Measurements from ENCODE around the gene BEST4.
"Not testable (repeated sequence)": the region's sequence is repeated elsewhere in the genome, so short reads cannot be mapped to it uniquely, and the experiment has no call there.

The BEST4 gene

DNA sequence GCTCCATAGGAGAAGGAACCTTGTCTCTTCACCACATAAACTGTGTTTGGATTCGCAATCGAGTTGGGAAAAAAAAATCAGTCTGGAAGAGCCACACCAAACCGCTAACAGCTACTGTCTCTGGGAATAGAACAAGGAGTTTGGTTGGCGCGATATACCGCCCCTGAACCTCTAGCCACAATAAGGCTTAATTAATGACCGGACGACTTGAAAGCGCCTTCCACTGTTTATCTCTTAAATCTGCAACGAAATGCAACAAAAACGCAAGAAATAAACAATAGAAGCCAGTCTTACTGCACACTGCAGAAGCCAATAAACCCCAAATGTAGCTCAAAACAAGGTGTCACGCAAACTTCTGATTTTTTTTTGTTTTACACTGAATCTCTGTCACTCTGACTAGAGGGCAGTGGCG is 31.2 kb upstream of the BEST4 start:
- no peak for DNase-seq

DNA sequence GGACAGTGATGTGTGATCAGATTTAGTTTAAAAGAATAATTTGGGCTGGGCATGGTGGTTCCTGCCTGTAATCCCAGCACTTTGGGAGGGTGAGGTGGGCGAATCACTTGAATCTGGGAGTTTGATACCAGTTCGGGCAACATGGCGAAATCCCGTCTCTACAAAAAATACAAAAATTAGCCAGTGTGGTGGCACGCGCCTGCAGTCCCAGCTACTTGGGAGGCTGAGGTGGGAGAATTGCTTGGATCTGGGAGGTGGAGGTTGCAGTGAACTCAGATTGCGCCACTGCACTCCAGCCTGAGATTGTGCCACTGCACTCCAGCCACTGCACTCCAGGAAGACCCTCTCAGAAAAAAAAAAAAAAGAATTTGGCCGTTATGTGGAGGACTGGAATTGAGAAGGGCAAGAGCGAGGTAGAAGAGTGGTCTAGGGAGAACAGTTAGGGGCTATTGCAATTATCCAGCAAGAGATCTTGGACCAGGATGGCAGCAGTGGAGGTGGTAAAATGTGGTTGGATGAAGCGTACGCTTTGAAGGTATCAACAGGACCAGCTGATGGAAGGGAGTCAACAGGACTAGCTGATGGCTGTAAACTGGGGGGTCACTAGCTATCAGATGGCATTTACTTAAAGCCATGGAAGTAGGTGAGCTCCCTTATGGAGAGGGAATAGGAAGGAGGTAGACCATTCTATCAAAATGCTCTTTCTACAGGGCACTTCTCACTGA is 30.0 kb upstream of the BEST4 start:
- no peak for DNase-seq

DNA sequence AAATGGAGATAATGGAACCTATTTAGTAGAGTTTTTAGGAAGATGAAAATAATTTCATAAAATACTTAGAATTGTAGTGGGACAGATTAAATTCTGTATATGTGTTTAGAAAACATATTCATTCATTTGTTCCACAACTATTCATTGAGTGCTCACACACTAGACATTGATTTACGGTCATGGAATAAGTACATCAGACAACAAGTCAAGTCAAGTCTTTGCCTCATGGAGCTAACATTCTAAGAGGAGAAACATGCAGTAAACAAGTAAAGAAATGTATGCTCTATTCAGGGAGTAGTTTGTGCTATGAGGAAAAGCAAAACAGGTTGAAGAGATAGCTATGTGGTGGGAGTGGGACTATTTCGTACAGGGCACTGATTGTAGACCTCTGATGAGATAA is 29.3 kb upstream of the BEST4 start:
- DNase-seq = no peak

DNA sequence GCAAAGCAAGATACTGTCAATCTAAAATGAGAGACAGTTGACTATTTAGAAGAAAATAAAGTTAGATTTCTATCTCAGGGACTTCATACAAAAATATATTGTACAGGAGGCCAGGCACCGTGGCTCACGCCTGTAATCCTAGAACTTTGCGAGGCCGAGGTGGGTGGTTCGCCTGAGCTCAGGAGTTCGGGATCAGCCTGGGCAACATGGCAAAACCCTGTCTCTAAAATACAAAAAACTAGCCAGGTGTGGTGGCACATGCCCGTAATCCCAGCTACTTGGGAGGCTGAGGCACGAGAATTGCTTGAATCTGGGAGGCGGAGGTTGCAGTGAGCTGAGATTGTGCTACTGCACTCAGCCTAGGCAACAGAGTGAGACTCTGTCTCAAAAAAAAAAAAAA is 28.0 kb upstream of the BEST4 start:
- not testable (repeated sequence) for DNase-seq

DNA sequence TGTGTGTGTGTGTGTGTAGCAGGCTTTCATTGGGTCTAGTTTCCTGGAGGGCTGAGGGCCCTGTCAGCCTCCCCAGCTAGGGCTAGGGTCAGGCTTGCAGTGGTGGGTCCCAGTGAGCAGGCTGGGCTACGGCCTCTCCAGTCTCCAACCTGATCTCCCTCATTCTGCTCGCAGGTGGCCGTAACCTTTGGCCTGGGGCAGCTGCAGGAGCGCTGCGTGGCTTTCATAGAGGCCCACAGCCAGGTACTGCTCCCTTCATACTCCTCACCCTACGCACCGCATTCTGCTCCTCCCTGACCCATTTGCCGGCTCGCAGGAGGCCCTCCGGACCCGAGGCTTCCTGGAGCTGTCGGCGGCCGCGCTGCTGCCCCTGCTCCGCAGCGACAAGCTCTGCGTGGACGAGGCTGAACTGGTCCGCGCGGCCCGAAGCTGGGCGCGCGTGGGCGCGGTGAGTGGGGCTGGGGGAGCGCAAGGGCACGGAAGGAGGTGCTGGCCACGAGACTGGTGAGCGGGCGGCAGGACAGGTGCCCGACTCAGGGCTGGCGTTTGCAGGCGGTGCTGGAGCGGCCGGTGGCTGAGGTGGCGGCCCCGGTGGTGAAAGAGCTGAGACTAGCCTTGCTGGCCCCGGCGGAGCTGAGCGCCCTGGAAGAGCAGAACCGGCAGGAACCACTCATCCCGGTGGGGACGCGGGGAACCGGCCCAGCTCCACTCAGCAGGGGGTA is 25.0 kb upstream of the BEST4 start:
- DNase-seq = no peak

- no peak for DNase-seq
These were observed 23.3 kb upstream of the BEST4 start for GRCh38 chr1:44811234-44811633.

- DNase-seq = not testable (repeated sequence)
These were observed 22.8 kb upstream of the BEST4 start for GRCh38 chr1:44810762-44811105.

- peak; percentile 56 for DNase-seq
These were observed 22.3 kb upstream of the BEST4 start for GRCh38 chr1:44810101-44810761.

DNA sequence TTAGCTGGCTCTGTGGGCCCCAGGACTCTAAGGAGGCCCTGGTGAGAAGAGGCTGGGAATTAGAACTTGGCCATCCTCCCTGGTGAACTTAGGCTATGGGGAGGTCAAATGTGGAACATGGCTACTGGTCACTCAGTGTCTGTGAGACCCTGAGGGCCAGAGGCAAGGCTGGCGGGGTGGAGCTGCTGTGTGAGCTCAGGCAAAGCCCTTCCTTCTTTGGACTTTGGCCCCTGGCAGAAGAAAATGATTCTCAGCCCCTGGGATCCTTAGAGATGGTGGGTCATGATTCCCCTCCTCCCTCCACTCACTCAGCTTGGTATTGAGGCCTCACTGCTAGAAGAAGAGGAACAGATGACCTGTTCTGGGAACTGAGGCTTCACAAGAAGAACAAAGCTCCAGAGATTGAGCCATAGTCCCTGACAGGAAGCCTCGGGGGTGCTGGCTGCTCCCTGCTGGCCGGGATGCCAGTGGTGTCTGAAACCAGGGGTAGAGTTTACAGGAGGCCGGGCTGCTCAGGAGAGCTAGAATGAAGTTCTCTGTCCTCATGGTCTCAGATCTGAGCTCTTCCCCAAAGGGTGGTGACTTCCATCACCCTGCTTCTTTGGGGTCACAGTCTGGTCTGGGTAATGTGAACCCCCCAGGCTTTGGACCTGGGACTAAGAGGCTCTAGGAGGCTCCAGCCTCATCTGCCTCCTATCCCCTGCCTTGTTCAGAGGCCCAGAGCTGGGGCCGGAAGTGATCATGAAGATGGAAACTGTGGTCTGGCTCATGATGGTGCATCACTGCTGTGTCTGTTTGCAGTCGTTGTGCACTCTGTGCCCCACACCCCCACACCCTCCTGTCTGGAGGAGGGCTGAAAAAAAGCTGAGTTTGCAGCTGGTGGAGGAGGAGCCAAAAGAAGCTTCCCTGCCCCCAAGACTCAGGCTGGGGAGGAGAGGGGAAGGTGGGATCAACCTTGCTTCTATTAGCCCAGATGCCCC is 21.3 kb upstream of the BEST4 start:
- peak; percentile 29 for DNase-seq

DNA sequence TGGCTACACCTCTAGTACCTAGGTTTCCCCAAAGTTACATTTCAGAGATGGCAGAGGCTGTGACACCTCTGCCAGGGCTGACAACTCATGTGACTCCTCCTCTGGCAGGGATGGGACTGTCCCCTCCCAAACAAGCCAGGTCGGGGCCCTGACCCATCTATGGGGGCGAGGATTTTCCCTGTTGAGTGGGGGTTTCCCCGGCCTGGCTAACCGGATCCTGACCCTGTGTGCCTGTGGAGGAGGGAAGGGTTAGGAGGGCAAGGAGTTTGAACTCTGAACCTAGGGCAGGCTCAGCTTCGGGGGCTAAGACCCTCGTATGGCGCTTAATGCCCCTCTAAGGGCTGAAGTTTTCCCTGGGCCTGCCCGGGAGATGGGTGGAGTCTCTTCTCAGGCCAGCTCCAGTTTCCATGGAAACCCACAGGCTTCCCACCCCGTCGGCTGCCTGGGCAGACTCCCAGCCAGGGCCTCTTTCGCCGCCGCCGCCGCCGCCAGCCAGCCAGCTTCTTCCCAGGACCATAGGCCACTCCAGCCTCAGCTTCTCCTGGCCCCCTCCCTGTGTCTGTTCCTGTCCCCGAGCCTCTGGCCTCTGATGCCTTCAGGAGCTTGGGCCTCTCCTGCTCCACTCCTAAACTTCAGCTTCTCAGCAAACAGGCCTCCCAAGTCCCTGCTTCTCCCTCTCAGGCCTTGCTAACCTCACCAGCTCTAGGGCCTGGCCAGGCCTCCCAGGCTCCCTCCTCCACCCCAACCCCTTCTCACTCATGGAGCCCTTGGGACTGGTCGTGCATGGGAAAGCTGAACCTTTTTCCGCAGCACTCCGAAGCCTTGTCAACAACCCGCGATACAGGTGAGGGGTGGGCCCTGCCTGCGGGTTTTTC is 20.3 kb upstream of the BEST4 start, which contains the start of gene BTBD19:
TSS of gene BTBD19 (plus strand) at position 461 of the 875 bp plus-strand sequence. CDS start at position 759, 298 bp downstream.
- DNase-seq = peak; percentile 68

GRCh38 chr1:44807364-44808062 is 19.5 kb upstream of the BEST4 start:
- peak; percentile 74 for DNase-seq

- DNase-seq = no peak
These were observed 18.9 kb upstream of the BEST4 start, which contains the start of gene DYNLT4 for GRCh38 chr1:44806704-44807363. DYNLT4 (minus strand) TSS chr1:44807351; CDS start chr1:44806668, 683 bp downstream.

GRCh38 chr1:44806025-44806703 is 18.2 kb upstream of the BEST4 start:
- DNase-seq = no peak

- no peak for DNase-seq
These were observed 17.5 kb upstream of the BEST4 start for GRCh38 chr1:44805311-44806024.

GRCh38 chr1:44803312-44804095 is 15.5 kb upstream of the BEST4 start:
- no peak for DNase-seq

- DNase-seq = no peak
These were observed 15.0 kb upstream of the BEST4 start for GRCh38 chr1:44803062-44803311.

- no peak for DNase-seq
These were observed 14.5 kb upstream of the BEST4 start for GRCh38 chr1:44802306-44803061.
